Measurements from ENCODE around the gene ZFYVE26.
"Not testable (repeated sequence)": the region's sequence is repeated elsewhere in the genome, so short reads cannot be mapped to it uniquely, and the experiment has no call there.

ZFYVE26 gene

GRCh38 chr14:67710209-67710608 is 106.2 kb downstream of the ZFYVE26 start:
- H3K27me3 ChIP-seq (ENCODE audit: control insufficient read depth in 3 of 3, insufficient read depth in 3 of 3, low read depth in 1 of 3, low read length in 3 of 3): no peaks in the 10 kb centered on the region
- no peaks in the 10 kb centered on the region for H3K4me1 ChIP-seq (ENCODE audit: control insufficient read depth in 2 of 2, insufficient read depth in 1 of 2, low read depth in 1 of 2, low read length in 2 of 2)
- no peak for DNase-seq (ENCODE audit: low spot score)
- H2AK5ac ChIP-seq (ENCODE audit: low read depth, low read length): no peak overlapping the region
- H2AFZ ChIP-seq (ENCODE audit: low read length): no peak overlapping the region
- no peak overlapping the region for H3K27ac ChIP-seq (replicated peaks; ENCODE audit: low read length)
- H2BK5ac ChIP-seq (ENCODE audit: low read length): no peak overlapping the region
- H3K79me1 ChIP-seq (ENCODE audit: low read depth, low read length): no peaks in the 10 kb centered on the region
- H3K4ac ChIP-seq (ENCODE audit: low read length): no peak overlapping the region
- peaks cover 0 to 14% of the 10 kb centered on the region in 2 donors for H3K9me3 ChIP-seq (replicated peaks in 1 of 2; ENCODE audit: control insufficient read depth in 2 of 2, insufficient read depth in 1 of 2, low read depth in 1 of 2, low read length in 2 of 2)
- no peak overlapping the region for H3K9ac ChIP-seq (ENCODE audit: low read depth, low read length, poor library complexity)
- no peak overlapping the region for H4K8ac ChIP-seq (ENCODE audit: low read depth, low read length)
- H4K91ac ChIP-seq (ENCODE audit: low read depth, low read length, poor library complexity): no peak overlapping the region
- no peaks in the 10 kb centered on the region for H3K36me3 ChIP-seq (replicated peaks in 1 of 2; ENCODE audit: control insufficient read depth in 2 of 2, insufficient read depth in 2 of 2, low read length in 2 of 2)
- no peak overlapping the region for H3K4me2 ChIP-seq (ENCODE audit: insufficient read depth, low read length, poor library complexity, severe bottlenecking)
- H2BK120ac ChIP-seq (ENCODE audit: low read depth, low read length): no peak overlapping the region
- WGBS, 2 donors (ENCODE audit: extremely low coverage in 2 of 2, insufficient read length in 2 of 2, insufficient replicate concordance in 1 of 2): no CpG with 5 or more reads among the region's 2 CpGs
- no peak overlapping the region for H2BK12ac ChIP-seq (ENCODE audit: low read length)
- H3K18ac ChIP-seq (ENCODE audit: low read length): no peak overlapping the region
- H3K14ac ChIP-seq (ENCODE audit: low read length): no peak overlapping the region
- H3K4me3 ChIP-seq (ENCODE audit: low read length in 2 of 2): no peak overlapping the region
- H3K23ac ChIP-seq (ENCODE audit: low read depth, low read length, poor library complexity): no peak overlapping the region
- H2BK15ac ChIP-seq (ENCODE audit: low read length): no peak overlapping the region

GRCh38 chr14:67709796-67710195 is 106.6 kb downstream of the ZFYVE26 start:
- WGBS, 2 donors (ENCODE audit: extremely low coverage in 2 of 2, insufficient read length in 2 of 2, insufficient replicate concordance in 1 of 2): no CpG with 5 or more reads among the region's 1 CpG

GRCh38 chr14:67709346-67709745 is 107.0 kb downstream of the ZFYVE26 start:
- H3K4me1 ChIP-seq (ENCODE audit: control insufficient read depth in 2 of 2, insufficient read depth in 1 of 2, low read depth in 1 of 2, low read length in 2 of 2); H3K36me3 ChIP-seq (replicated peaks in 1 of 2; ENCODE audit: control insufficient read depth in 2 of 2, insufficient read depth in 2 of 2, low read length in 2 of 2); H3K14ac ChIP-seq (ENCODE audit: low read length); H2BK12ac ChIP-seq (ENCODE audit: low read length); H2BK15ac ChIP-seq (ENCODE audit: low read length); H2BK120ac ChIP-seq (ENCODE audit: low read depth, low read length); H4K91ac ChIP-seq (ENCODE audit: low read depth, low read length, poor library complexity); H4K8ac ChIP-seq (ENCODE audit: low read depth, low read length); H3K79me1 ChIP-seq (ENCODE audit: low read depth, low read length); H2AFZ ChIP-seq (ENCODE audit: low read length); H3K27me3 ChIP-seq (ENCODE audit: control insufficient read depth in 3 of 3, insufficient read depth in 3 of 3, low read depth in 1 of 3, low read length in 3 of 3); H3K23ac ChIP-seq (ENCODE audit: low read depth, low read length, poor library complexity); H3K4me2 ChIP-seq (ENCODE audit: insufficient read depth, low read length, poor library complexity, severe bottlenecking); H3K27ac ChIP-seq (replicated peaks; ENCODE audit: low read length); H3K4me3 ChIP-seq (ENCODE audit: low read length in 2 of 2); H3K4ac ChIP-seq (ENCODE audit: low read length); DNase-seq (ENCODE audit: low spot score); H3K18ac ChIP-seq (ENCODE audit: low read length); H3K9ac ChIP-seq (ENCODE audit: low read depth, low read length, poor library complexity); H2BK5ac ChIP-seq (ENCODE audit: low read length); H2AK5ac ChIP-seq (ENCODE audit: low read depth, low read length): not testable (repeated sequence)
- peaks cover 0 to 14% of the 10 kb centered on the region in 2 donors for H3K9me3 ChIP-seq (replicated peaks in 1 of 2; ENCODE audit: control insufficient read depth in 2 of 2, insufficient read depth in 1 of 2, low read depth in 1 of 2, low read length in 2 of 2)

More at GRCh38 chr14:67709796-67710195, 106.6 kb downstream of the ZFYVE26 start:
- not testable (repeated sequence) for H2AK5ac ChIP-seq (ENCODE audit: low read depth, low read length); H3K4me2 ChIP-seq (ENCODE audit: insufficient read depth, low read length, poor library complexity, severe bottlenecking); H3K4me1 ChIP-seq (ENCODE audit: control insufficient read depth in 2 of 2, insufficient read depth in 1 of 2, low read depth in 1 of 2, low read length in 2 of 2); H3K36me3 ChIP-seq (replicated peaks in 1 of 2; ENCODE audit: control insufficient read depth in 2 of 2, insufficient read depth in 2 of 2, low read length in 2 of 2); H4K91ac ChIP-seq (ENCODE audit: low read depth, low read length, poor library complexity); H3K4ac ChIP-seq (ENCODE audit: low read length); H2BK120ac ChIP-seq (ENCODE audit: low read depth, low read length); H3K23ac ChIP-seq (ENCODE audit: low read depth, low read length, poor library complexity); H2BK12ac ChIP-seq (ENCODE audit: low read length); H2AFZ ChIP-seq (ENCODE audit: low read length); H2BK15ac ChIP-seq (ENCODE audit: low read length); H3K18ac ChIP-seq (ENCODE audit: low read length); H3K4me3 ChIP-seq (ENCODE audit: low read length in 2 of 2); DNase-seq (ENCODE audit: low spot score); H3K27me3 ChIP-seq (ENCODE audit: control insufficient read depth in 3 of 3, insufficient read depth in 3 of 3, low read depth in 1 of 3, low read length in 3 of 3); H4K8ac ChIP-seq (ENCODE audit: low read depth, low read length); H3K79me1 ChIP-seq (ENCODE audit: low read depth, low read length); H2BK5ac ChIP-seq (ENCODE audit: low read length); H3K9ac ChIP-seq (ENCODE audit: low read depth, low read length, poor library complexity); H3K14ac ChIP-seq (ENCODE audit: low read length); H3K27ac ChIP-seq (replicated peaks; ENCODE audit: low read length)
- peaks cover 0 to 14% of the 10 kb centered on the region in 2 donors for H3K9me3 ChIP-seq (replicated peaks in 1 of 2; ENCODE audit: control insufficient read depth in 2 of 2, insufficient read depth in 1 of 2, low read depth in 1 of 2, low read length in 2 of 2)

GRCh38 chr14:67705211-67705610 is 111.2 kb downstream of the ZFYVE26 start:
- peaks cover 0 to 10% of the 10 kb centered on the region in 2 donors for H3K9me3 ChIP-seq (replicated peaks in 1 of 2; ENCODE audit: control insufficient read depth in 2 of 2, insufficient read depth in 1 of 2, low read depth in 1 of 2, low read length in 2 of 2)
- no peak overlapping the region for H3K18ac ChIP-seq (ENCODE audit: low read length)
- no peak overlapping the region for H4K8ac ChIP-seq (ENCODE audit: low read depth, low read length)
- WGBS, 2 donors (ENCODE audit: extremely low coverage in 2 of 2, insufficient read length in 2 of 2, insufficient replicate concordance in 1 of 2): no CpG with 5 or more reads among the region's 3 CpGs
- no peak overlapping the region for H3K27ac ChIP-seq (replicated peaks; ENCODE audit: low read length)
- no peak overlapping the region for H4K91ac ChIP-seq (ENCODE audit: low read depth, low read length, poor library complexity)
- no peak overlapping the region for H2BK120ac ChIP-seq (ENCODE audit: low read depth, low read length)
- H2BK15ac ChIP-seq (ENCODE audit: low read length): no peak overlapping the region
- H3K23ac ChIP-seq (ENCODE audit: low read depth, low read length, poor library complexity): no peak overlapping the region
- no peaks in the 10 kb centered on the region for H3K27me3 ChIP-seq (ENCODE audit: control insufficient read depth in 3 of 3, insufficient read depth in 3 of 3, low read depth in 1 of 3, low read length in 3 of 3)
- H2BK5ac ChIP-seq (ENCODE audit: low read length): no peak overlapping the region
- no peak overlapping the region for H3K4ac ChIP-seq (ENCODE audit: low read length)
- H3K9ac ChIP-seq (ENCODE audit: low read depth, low read length, poor library complexity): no peak overlapping the region
- H3K79me1 ChIP-seq (ENCODE audit: low read depth, low read length): no peaks in the 10 kb centered on the region
- H3K4me1 ChIP-seq (ENCODE audit: control insufficient read depth in 2 of 2, insufficient read depth in 1 of 2, low read depth in 1 of 2, low read length in 2 of 2): no peaks in the 10 kb centered on the region
- DNase-seq (ENCODE audit: low spot score): no peak
- H3K4me3 ChIP-seq (ENCODE audit: low read length in 2 of 2): no peak overlapping the region
- no peak overlapping the region for H3K4me2 ChIP-seq (ENCODE audit: insufficient read depth, low read length, poor library complexity, severe bottlenecking)
- H2BK12ac ChIP-seq (ENCODE audit: low read length): no peak overlapping the region
- no peak overlapping the region for H2AFZ ChIP-seq (ENCODE audit: low read length)
- no peaks in the 10 kb centered on the region for H3K36me3 ChIP-seq (replicated peaks in 1 of 2; ENCODE audit: control insufficient read depth in 2 of 2, insufficient read depth in 2 of 2, low read length in 2 of 2)
- H2AK5ac ChIP-seq (ENCODE audit: low read depth, low read length): no peak overlapping the region
- H3K14ac ChIP-seq (ENCODE audit: low read length): no peak overlapping the region
